IMR-90 (cell line): ENCODE data around the gene ZNF432. TPM values are rescaled to one million over a fixed set of nuclear protein-coding genes. Genes with fewer than 3 reads are reported as not detected.

ENCODE experiments used
- ATAC-seq: fragments of 200-7000 bp; cut with Tn5 transposase; 2 replicates; pipeline ENCODE4 v1.9.1; 2020; ENCODE audit warnings: low read depth, mild to moderate bottlenecking, moderate library complexity
- BruUV-seq: library from RNA; stranded (reverse); fragments of 400-500 nt; replicated peaks from 2 replicates; lab custom pipeline; 2021; lab: Mats Ljungman, UMichigan
- CTCF ChIA-PET: fragments of 300-600 bp; formaldehyde crosslinking; extraction: SDS; loops from one replicate; lab custom pipeline; 2021; ENCODE audit warnings: antibody characterized with exemption; lab: Yijun Ruan, JAX
- POLR2A ChIA-PET: fragments of 300-600 bp; sonication (Branson Sonifier 250); formaldehyde crosslinking; loops from one replicate; lab custom pipeline; 2022; ENCODE audit warnings: antibody characterized with exemption; ENCODE audit not compliant: unreplicated experiment; lab: Charles Lee
- DNase-seq: peaks from one replicate; pipeline ENCODE4 v3.0.0; 2013
- H2AFZ ChIP-seq: replicated peaks from 2 replicates; pipeline ENCODE3; 2013; ENCODE audit warnings: low read length, mild to moderate bottlenecking; ENCODE audit not compliant: poor library complexity
- H2AK5ac ChIP-seq: 2 replicates; pipeline ENCODE4 v1.6.1; 2013; ENCODE audit warnings: low read depth, low read length, inconsistent platforms
- H2AK9ac ChIP-seq: replicated peaks from 2 replicates; pipeline ENCODE3; 2013; ENCODE audit warnings: mild to moderate bottlenecking, low read depth, low read length, moderate library complexity; ENCODE audit not compliant: poor library complexity
- H2BK120ac ChIP-seq: 2 replicates; pipeline ENCODE4 v1.6.1; 2013; ENCODE audit warnings: low read depth, low read length, inconsistent platforms
- H2BK15ac ChIP-seq: 3 replicates; pipeline ENCODE4 v1.6.1; 2013; ENCODE audit warnings: low read depth, low read length, inconsistent platforms
- H2BK20ac ChIP-seq: 2 replicates; pipeline ENCODE4 v1.6.1; 2013; ENCODE audit warnings: low read depth, mild to moderate bottlenecking, inconsistent platforms, low read length, moderate library complexity
- H2BK5ac ChIP-seq: 2 replicates; pipeline ENCODE4 v1.6.1; 2013; ENCODE audit warnings: mild to moderate bottlenecking, low read depth, low read length, inconsistent platforms; ENCODE audit not compliant: poor library complexity, severe bottlenecking
- H3K14ac ChIP-seq: replicated peaks from 2 replicates; pipeline ENCODE4 v1.6.1; 2013; ENCODE audit warnings: low read depth, low read length, inconsistent platforms
- H3K18ac ChIP-seq: 2 replicates; pipeline ENCODE4 v1.6.1; 2013; ENCODE audit warnings: low read depth, low read length, control low read depth
- H3K23ac ChIP-seq: 2 replicates; pipeline ENCODE4 v1.6.1; 2013; ENCODE audit warnings: low read depth, low read length, inconsistent platforms
- H3K27ac ChIP-seq: 2 replicates; pipeline ENCODE4 v1.5.1; 2013; ENCODE audit warnings: mild to moderate bottlenecking, control low read depth, low read length; ENCODE audit not compliant: insufficient read depth
- H3K27me3 ChIP-seq: 2 replicates; pipeline ENCODE4 v1.6.1; 2013; ENCODE audit warnings: low read length; ENCODE audit not compliant: control insufficient read depth, insufficient read depth
- H3K36me3 ChIP-seq: 2 replicates; pipeline ENCODE4 v1.6.1; 2013; ENCODE audit warnings: low read length, mixed read lengths; ENCODE audit not compliant: control insufficient read depth, insufficient read depth
- H3K4ac ChIP-seq: 2 replicates; pipeline ENCODE4 v1.6.1; 2013; ENCODE audit warnings: low read depth, low read length, inconsistent platforms
- H3K4me1 ChIP-seq: 2 replicates; pipeline ENCODE4 v1.6.1; 2013; ENCODE audit warnings: low read length, mixed read lengths; ENCODE audit not compliant: control insufficient read depth, insufficient read depth
- H3K4me2 ChIP-seq: 2 replicates; pipeline ENCODE4 v1.6.1; 2013; ENCODE audit warnings: low read depth, mild to moderate bottlenecking, control low read depth, low read length, moderate library complexity
- H3K4me3 ChIP-seq: 2 replicates; pipeline ENCODE4 v1.5.1; 2013; ENCODE audit warnings: low read depth, mild to moderate bottlenecking, control low read depth, low read length, moderate library complexity; ENCODE audit not compliant: insufficient read depth
- H3K56ac ChIP-seq: 2 replicates; pipeline ENCODE4 v1.6.1; 2013; ENCODE audit warnings: low read length, inconsistent platforms; ENCODE audit not compliant: insufficient read depth; ENCODE audit errors: extremely low read depth
- H3K79me1 ChIP-seq, 2 experiments: 2 replicates each; pipeline ENCODE4 v1.6.1; 2013; ENCODE audit warnings: low read length in 2 of 2, inconsistent platforms in 1 of 2, low read depth in 1 of 2
- H3K9ac ChIP-seq: 2 replicates; pipeline ENCODE4 v1.6.1; 2013; ENCODE audit warnings: low read depth, low read length, control low read depth
- H3K9me1 ChIP-seq: 2 replicates; pipeline ENCODE4 v1.6.1; 2013; ENCODE audit warnings: low read length, inconsistent platforms; ENCODE audit not compliant: insufficient read depth
- H3K9me3 ChIP-seq: 2 replicates; pipeline ENCODE4 v1.6.1; 2013; ENCODE audit warnings: low read length; ENCODE audit not compliant: control insufficient read depth, insufficient read depth
- H4K20me1 ChIP-seq: 2 replicates; pipeline ENCODE4 v1.6.1; 2013; ENCODE audit warnings: low read length, inconsistent platforms; ENCODE audit not compliant: insufficient read depth
- H4K5ac ChIP-seq: 2 replicates; pipeline ENCODE4 v1.6.1; 2013; ENCODE audit warnings: mild to moderate bottlenecking, low read depth, low read length, control low read depth
- H4K8ac ChIP-seq, 2 experiments: 2 replicates each; pipeline ENCODE4 v1.6.1; 2013; ENCODE audit warnings: low read depth in 2 of 2, low read length in 2 of 2, control low read depth in 1 of 2, inconsistent platforms in 1 of 2
- H4K91ac ChIP-seq: 2 replicates; pipeline ENCODE4 v1.6.1; 2013; ENCODE audit warnings: low read depth, low read length, inconsistent platforms; ENCODE audit not compliant: insufficient read depth
- USF2 ChIP-seq: fragments of 150-350 bp; IDR thresholded peaks from 2 replicates; pipeline ENCODE4 v1.6.1; 2017; ENCODE audit warnings: mild to moderate bottlenecking, antibody characterized with exemption, low read length, low read depth
- WGBS, 2 experiments: methylation state at CpG; one replicate each; pipeline versions ENCODE4 v1.1.5 to v1.1.7; 2013; ENCODE audit warnings: missing lambda C conversion rate in 2 of 2; ENCODE audit not compliant: insufficient read length in 1 of 2; ENCODE audit errors: extremely low coverage in 2 of 2; 5-methylcytosine and 5-hydroxymethylcytosine counted together
- dilution Hi-C: fragments of 300-500 bp; cut with HindIII; formaldehyde crosslinking; loops from one replicate; pipeline ENCODE4 v1.14.3; 2018; ENCODE audit warnings: low sequenced_read_pairs; ENCODE audit not compliant: unreplicated experiment
- in situ Hi-C: fragments of 300-500 bp; cut with MboI; formaldehyde crosslinking; loops from 3 replicates; pipeline ENCODE4 v1.14.3; 2019; ENCODE audit warnings: low sequenced_read_pairs, inconsistent platforms, mixed read lengths
- intact Hi-C: fragments of 100-400 bp; cut with micrococcal nuclease; formaldehyde crosslinking; loops from 2 replicates; pipeline ENCODE4 v1.10.0; 2022
- polyA plus RNA-seq, 3 experiments: library from polyadenylated mRNA; depleted of rRNA; stranded (reverse); fragments of >200 nt; gene quantifications; 2 replicates each; pipeline ENCODE4 v1.2.3, GENCODE V29; 2012; ENCODE audit warnings: low replicate concordance in 1 of 3
- total RNA-seq: library from RNA; depleted of rRNA; stranded (reverse); fragments of >200 nt; gene quantifications from 2 replicates; pipeline ENCODE4 v1.2.3, GENCODE V29; 2012
- TF ChIP-seq, protein P1 (sequence below): fragments of 150-350 bp; IDR thresholded peaks from 2 replicates; pipeline ENCODE4 v1.6.1; 2016; ENCODE audit warnings: low read depth, mild to moderate bottlenecking, low read length, moderate library complexity, borderline replicate concordance

The ZNF432 gene
- total and polyA plus RNA-seq, 2 of the 4 experiments (the other 2 are of a cell fraction): 4.5 to 12.4 TPM

DNA sequence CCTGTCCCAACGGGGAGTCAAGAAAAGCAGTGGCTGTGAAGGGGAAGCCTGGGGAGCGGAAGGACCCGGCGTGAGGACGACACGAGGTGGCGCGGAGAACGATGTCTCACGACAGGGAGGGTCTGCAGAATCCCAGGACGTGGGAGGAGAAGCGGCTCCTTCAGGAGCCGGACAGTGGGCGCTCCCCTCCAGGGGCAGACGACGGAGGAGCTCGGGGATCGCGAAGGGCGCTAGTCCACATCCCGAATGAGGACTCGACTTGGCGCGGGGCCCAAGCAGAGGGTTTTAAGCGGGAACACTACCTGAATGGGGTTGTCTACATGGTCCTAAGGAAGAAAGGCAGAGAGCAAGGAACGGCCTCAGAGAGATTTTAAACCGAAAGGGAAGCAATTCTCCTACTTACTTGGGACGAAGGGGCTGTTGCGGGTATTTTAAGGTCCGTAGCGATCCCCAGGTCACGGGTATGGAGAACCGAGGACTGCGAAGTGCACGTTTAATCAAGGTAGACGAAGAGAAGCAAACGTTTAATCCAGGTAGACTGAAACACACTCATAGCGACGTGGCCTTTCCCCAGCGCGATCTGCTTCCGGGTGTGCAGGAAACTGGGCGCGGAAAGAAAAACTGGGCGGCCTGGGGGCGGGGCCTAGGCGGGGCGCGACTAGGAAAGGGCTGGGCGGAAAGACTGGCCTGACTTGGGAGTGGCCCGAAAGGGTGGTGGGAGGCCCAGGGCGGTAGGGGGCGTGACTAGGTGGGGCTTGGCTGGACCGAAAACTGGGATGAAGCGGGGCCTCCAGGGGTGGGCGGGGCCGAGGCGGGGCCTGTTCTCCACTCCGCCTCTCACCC lies 46.8 kb upstream of the ZNF432 start, which contains the start of gene ZNF841 (continued):
- no peak for TF ChIP-seq USF2

DNA sequence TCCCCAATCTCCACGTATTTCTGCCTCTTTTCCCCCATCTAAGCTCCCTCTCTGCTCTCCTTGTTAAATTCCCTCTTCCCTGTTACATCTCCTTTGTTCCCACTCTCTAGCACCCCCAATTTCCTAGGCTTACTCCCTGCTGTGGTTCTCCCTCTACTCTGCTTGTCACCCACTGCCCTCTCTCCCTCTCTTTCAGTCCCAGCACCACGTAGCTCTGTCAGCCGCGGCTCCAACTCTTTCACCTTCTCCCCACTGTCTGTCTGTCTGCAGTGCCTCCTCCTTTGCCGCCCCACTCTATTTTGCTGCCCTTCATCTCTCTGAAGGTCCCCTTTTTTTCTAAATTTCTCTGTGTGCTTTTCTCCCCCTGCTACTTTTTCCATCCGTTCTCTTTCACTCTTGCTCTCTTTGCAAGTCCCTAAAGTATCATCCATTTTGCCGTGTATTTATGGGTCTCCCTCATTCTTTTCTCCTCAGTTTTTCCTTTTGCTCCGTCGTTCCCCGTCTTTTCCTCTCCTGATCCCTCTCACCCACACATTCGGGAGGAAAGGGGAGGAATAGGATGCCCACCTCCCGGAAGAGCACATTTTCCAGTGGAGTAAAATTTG lies 46.0 kb upstream of the ZNF432 start:
- peaks cover 36% of the 10 kb centered on the region for H3K9me3 ChIP-seq
- ATAC-seq (0 out of 2 replicates have a peak, but pooled peaks have one; percentile 7), DNase-seq (no peak)
- peaks cover 3% of the 10 kb centered on the region; the same call in 1 of the 2 replicates for H3K4me1 ChIP-seq
- POLR2A ChIA-PET: no interaction called here
- no peaks in the 10 kb centered on the region for H3K9me1 ChIP-seq
- no peaks in the 10 kb centered on the region for H4K20me1 ChIP-seq
- H3K4me3 ChIP-seq: peak overlapping the region; percentile 94
- H3K27ac ChIP-seq: peak overlapping the region; percentile 88
- H2AK9ac ChIP-seq: peak overlapping the region; percentile 93
- no peak overlapping the region for H2BK120ac ChIP-seq
- dilution Hi-C loops: no loop called here
- H2AFZ ChIP-seq: peak overlapping the region; percentile 91
- CTCF ChIA-PET: no interaction called here
- H4K5ac ChIP-seq: peak overlapping the region; percentile 98; the same call in 1 of the 2 replicates
- BruUV-seq: no TSS peak
- peak overlapping the region; percentile 83; the same call in 1 of the 2 replicates for H3K14ac ChIP-seq
- peak overlapping the region; percentile 99 for H3K9ac ChIP-seq
- H3K56ac ChIP-seq: no peak overlapping the region
- peak overlapping the region; percentile 74; the same call in 1 of the 2 replicates for H2AK5ac ChIP-seq
- peak overlapping the region; percentile 43; the same call in 1 of the 2 replicates for H3K18ac ChIP-seq
- H4K91ac ChIP-seq: no peak overlapping the region
- no peak overlapping the region for H2BK5ac ChIP-seq
- H3K36me3 ChIP-seq: peaks cover 19% of the 10 kb centered on the region
- no peak overlapping the region; a peak in 1 of 4 replicates for H4K8ac ChIP-seq
- WGBS, 2 experiments: 5% methylated on average over 2 of the region's 12 CpGs; no CpG with 5 or more reads in 1 of the 2 experiments
- intact Hi-C loops: loop anchor here (2.0 kb wide), 1 partner anchor 142 kb away; no protein-coding TSS in a partner anchor
- H3K23ac ChIP-seq: peak overlapping the region; percentile 96; the same call in 1 of the 2 replicates
- H2BK20ac ChIP-seq: no peak overlapping the region
- in situ Hi-C loops: no loop called here
- TF ChIP-seq USF2: no peak
- TF ChIP-seq, protein P1, sequence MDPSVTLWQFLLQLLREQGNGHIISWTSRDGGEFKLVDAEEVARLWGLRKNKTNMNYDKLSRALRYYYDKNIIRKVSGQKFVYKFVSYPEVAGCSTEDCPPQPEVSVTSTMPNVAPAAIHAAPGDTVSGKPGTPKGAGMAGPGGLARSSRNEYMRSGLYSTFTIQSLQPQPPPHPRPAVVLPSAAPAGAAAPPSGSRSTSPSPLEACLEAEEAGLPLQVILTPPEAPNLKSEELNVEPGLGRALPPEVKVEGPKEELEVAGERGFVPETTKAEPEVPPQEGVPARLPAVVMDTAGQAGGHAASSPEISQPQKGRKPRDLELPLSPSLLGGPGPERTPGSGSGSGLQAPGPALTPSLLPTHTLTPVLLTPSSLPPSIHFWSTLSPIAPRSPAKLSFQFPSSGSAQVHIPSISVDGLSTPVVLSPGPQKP: no peak
- H3K79me1 ChIP-seq: peaks cover 11 to 22% of the 10 kb centered on the region in 2 experiments
- H3K27me3 ChIP-seq: no peaks in the 10 kb centered on the region
- H3K4ac ChIP-seq: 0 out of 2 replicates have a peak overlapping the region, but pooled peaks have one; percentile 89
- peak overlapping the region; percentile 99 for H3K4me2 ChIP-seq
- H2BK15ac ChIP-seq: no peak overlapping the region
